Fibroblast of skin of abdomen (primary cell): ENCODE data around the gene COL9A1. TPM values are rescaled to one million over a fixed set of nuclear protein-coding genes. Genes with fewer than 3 reads are reported as not detected.
"Not testable (repeated sequence)": the region's sequence is repeated elsewhere in the genome, so short reads cannot be mapped to it uniquely, and the experiment has no call there.

ENCODE experiments used
- DNase-seq: peaks from one replicate; pipeline ENCODE4 v3.0.0-alpha.2; 2013
- polyA plus RNA-seq, 2 experiments: library from polyadenylated mRNA; unstranded; fragments of 120-200 nt; gene quantifications; one replicate each; pipeline ENCODE4 v1.2.1, GENCODE V29; 2013; ENCODE audit not compliant: insufficient read length in 2 of 2

Gene COL9A1
- polyA plus RNA-seq (2013, experiment 1 of 2; ENCODE audit: insufficient read length) = not detected
- 0.09 TPM for polyA plus RNA-seq (2013, experiment 2 of 2; ENCODE audit: insufficient read length)

DNA sequence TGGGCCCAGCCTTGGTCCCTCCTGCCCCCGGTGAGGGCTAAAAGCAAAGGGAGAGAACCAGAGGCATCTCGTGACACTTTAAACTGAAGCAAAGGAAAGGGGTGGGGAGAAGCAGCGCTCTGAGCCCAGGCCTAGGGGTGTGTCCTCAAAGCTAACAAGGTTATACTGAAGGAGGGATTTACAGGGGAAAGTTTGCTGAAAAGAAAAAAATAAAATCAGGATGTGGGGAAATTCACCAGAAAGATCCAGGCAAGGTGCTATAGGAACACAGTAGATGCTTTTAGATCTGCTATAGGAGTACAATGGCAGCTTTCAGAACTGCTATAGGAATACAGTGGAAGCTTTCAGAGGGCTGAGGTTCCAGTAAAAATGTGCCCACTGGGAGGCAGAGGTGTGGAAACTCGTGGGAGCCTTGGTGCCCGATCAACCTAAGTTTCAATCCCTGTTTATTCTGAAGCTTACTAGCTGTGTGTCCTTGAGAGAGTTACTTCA, at the start of gene COL9A1:
TSS of gene COL9A1 (minus strand) at position 51 of the 492 bp plus-strand sequence. CDS start 160 bp downstream, outside the sequence.
- DNase-seq = no peak

DNA sequence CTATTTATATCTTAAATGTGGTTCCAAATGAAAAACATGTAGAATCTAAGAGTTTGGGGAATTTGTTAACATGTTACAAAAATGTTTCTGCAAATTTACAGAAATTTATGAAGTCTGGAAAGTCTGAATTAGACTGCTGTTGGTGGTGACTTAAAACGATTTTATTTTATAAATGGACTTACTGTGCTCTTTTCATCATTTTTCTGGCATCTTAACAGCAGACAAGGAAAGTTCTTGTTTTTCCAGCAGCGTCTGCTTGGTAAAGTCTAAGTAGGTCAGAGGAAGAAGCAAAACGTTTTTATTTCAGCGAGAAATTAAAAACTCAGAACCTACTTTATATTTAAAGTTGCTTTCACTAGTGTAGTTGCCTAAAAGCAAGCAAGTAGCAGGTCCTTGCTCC, 48.6 kb upstream of the COL9A1 start:
- no peak for DNase-seq

DNA sequence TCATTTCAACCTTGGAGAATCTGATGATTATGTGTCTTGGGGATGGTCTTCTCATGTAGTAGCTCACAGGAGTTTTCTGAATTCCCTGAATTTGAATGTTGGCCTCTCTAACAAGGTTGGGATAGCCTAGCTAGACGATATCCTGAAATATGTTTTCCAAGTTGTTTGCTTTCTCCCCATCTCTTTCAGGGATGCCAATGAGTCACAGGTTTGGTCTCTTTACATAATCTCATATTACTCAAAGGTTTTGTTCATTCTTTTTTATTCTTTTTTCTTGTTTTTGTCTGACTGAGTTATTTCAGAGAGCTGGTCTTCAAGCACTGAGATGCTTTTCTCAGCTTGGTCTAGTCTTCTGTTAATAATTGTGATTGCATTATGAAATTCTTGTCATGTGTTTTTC, 42.7 kb upstream of the COL9A1 start:
- no peak for DNase-seq

DNA sequence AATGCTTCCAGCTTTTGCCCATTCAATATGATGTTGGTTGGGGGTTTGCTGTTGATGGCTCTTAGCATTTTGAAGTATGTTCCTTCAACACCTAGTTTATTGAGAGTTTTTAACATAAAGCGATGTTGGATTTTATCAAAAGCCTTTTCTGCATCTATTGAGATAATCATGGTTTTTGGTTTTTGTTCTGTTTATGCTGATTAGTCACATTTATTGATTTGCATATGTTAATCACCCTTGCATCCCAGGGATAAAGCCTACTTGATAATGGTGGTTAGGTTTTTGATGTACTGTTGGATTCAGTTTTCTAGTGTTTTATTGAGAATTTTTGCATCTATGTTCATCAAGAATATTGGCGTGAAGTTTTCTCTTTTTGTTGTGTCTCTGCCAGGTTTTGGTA, 40.4 kb upstream of the COL9A1 start:
- no peak for DNase-seq

DNA sequence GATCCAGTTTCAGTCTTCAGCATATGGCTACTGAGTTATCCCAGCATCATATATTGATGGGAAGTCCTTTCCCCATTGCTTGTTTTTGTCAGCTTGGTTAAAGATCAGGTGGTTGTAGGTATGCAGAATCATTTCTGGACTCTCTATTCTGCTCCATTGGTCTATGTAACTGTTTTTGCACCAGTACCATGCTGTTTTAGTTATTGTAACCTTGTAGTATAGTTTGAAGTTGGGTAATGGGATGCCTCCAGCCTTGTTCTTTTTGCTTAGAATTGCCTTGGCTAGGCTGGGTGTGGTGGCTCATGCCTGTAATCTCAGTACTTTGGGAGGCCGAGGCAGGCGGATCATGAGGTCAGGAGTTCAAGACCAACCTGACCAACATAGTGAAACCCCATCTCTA, 36.9 kb upstream of the COL9A1 start:
- DNase-seq = not testable (repeated sequence)

DNA sequence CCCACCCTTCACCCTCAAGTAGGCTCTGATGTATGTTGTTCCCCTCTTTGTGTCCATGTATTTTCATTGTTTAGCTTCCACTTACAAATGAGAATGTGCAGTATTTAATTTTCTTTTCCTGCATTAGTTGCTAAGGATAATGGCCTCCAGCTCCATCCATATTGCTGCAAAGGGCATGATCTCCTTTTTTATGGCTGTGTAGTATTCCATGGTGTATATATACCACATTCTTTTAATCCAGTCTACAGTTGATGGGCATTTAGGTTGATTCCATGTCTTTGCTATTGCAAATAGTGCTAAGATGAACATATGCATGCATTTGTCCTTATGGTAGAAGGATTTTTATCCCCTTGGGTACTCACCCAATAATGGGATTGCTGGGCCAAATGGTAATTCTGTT, 35.9 kb upstream of the COL9A1 start:
- DNase-seq = no peak

DNA sequence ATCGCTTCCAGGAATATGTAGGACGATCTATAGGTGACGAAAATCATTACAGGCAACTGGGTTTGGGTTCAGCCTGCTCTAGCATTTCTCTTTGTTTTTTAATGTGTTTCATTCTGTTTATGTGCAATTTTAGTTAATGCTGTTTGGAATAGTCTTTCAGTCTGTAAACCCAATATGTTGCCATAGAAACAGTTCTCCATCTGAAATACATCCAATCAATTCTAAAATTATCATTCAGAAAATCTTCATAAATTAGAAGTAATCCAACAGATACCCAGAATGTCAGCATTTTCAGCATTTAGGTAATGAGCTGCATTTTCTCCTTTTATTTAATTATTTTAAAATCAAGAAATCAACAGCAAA, 34.8 kb upstream of the COL9A1 start:
- no peak for DNase-seq

DNA sequence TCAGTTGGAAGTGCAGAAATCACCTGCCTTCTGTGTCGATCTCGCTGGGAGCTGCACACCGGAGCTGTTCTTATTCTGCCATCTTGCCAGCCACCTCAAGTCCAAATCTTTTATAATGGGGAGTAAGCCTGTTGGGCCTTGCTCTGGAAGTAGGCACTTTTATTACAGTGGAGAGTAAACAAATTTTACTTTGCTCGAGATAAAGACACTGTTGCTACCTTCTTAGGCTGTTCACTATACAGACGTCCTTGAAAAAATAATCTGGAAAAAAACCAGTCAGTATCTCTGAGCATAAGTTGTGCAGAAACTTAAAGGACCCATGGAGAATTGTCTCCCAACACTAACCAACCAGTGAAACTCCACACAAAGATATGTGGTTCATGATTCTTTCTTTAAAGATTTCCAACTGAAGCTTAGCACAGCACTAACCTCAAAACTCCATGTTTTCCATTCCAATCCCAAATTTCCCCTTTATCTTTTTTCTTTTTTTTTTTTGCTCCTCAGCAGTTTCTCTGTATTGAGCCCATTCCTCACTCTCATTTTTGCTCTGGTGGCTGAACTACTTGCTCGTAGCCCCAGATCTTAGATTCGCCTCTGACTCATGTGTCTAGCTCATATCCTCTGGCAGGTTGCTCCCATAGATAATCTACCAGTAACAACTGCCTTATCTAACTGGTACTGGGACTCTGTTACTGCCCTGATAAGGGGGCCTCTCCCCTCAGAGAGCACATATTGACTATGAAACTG, 34.3 kb upstream of the COL9A1 start:
- no peak for DNase-seq

DNA sequence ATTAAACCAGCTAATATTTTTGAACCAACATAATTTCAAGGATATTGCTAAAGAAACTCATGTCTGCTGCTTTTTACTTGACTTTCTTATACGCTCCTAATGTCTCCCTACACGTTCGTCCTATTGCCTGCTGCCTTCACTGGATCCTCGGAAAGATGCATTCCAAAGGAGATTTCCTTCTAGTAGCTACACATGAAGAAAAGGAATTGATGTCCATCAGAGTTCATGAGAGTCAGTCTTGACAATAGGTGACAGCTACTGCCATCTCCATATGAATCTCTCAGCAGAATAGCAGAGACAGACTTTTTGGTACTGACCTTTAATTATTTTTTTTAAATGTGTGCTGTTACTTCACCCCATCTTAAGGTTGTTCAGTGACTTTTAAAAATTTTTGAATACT, 24.2 kb upstream of the COL9A1 start:
- no peak for DNase-seq

DNA sequence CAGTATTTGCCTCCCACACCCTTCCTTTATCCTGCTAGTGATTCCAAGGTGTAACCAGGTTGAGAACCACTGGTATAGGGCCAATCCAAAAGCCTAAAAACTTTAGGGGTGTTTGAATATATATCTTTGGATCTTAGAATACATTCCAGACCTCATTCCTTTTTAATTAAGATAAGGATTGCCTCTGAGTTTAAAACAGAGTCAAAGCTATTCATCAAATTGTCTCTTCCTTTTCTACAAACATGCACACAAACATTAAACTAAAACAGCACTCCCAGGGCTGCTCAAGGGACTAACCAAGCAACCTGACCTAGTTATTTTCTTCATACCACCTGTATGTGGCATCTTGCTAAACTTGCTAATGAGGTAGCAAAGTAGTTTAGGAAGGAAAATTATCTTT, 22.1 kb upstream of the COL9A1 start:
- no peak for DNase-seq

DNA sequence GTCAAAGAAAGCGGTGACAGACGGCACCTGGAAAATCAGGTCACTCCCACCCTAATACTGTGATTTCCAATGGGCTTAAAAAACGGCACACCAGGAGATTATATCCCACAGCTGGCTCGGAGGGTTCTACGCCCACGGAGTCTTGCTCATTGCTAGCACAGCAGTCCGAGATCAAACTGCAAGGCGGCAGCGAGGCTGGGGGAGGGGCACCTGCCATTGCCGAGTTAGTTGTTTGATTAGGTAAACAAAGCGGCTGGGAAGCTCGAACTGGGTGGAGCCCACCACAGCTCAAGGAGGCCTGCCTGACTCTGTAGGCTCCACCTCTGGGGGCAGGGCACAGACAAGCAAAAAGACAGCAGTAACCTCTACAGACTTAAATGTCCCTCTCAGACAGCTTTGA, 14.9 kb upstream of the COL9A1 start:
- not testable (repeated sequence) for DNase-seq

DNA sequence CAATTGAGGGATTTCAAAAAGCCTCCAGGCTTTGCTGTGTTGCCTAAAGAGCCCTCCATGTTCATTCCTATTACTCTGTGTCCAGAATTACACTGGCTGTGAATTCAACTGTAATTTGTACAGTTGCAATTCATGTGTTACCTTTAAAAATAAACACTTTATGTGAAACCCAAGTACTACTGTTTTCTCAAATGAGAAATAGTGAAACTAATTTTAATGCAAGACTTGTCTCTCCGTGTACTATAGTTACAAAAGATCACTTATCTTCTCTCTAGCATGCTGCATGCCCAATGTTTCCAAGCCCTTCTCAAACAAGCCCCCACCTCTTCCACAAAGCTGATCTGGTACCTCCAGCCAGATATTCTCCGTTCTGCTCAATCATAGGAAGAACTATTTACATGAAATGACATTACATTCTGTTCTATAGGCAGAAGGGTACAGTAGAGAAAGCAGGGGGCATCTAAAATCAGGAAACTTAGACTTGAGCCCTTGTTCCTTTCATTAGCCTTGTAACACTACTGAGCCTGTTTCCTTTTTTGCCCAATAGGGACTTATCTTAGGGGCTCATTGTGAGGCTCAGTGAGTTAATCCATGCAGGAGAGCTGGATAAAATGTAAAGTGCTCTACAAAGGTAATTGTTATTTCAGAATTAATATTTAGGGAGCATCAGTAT, 12.3 kb upstream of the COL9A1 start:
- DNase-seq = no peak

DNA sequence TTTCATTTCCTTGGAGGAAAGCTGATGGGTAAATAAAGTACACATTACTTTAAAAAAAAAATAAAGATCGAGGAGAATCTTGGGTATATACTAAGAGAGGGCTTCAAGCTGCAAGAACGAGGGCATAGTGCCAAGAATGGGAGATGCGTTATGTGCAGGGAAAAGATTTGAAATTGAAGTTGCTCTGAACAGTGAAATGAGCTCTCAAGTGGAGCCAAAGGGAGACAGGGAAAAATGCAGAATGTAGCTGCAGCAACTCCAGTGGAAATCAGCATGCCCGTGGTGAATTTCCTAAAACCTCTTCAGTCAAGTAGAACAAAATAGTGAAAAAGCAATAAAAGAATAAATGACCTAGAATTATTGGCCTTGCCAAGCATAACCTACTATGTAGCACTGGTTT, 11.4 kb upstream of the COL9A1 start:
- DNase-seq = no peak

DNA sequence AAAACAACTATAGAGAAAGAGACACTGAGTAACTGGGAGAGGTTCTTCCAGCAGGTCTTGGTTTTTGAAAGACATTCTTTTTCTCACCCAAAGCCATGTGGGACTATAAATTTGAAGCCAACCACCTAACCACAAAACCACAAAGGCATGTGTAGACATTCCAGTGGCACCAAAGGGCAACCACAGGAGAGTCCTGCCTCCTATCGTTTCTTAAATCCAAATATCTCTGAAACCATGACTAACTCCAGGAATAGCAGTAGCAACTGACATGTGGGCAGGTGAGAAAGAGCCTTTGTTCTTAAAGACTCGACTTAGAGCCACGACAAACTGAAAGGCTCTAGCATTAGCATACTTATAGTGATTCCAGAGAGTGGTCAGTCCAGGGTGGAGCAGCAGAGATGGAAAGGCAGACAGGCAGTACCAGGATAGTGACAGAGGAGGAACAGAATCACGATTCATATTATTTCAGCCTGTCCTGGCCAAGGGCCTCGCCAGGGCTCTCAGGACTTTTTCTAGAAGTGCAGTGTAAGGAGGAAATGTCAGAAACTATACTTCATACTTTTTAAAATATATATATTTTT, 9.4 kb upstream of the COL9A1 start:
- DNase-seq = peak; percentile 84

DNA sequence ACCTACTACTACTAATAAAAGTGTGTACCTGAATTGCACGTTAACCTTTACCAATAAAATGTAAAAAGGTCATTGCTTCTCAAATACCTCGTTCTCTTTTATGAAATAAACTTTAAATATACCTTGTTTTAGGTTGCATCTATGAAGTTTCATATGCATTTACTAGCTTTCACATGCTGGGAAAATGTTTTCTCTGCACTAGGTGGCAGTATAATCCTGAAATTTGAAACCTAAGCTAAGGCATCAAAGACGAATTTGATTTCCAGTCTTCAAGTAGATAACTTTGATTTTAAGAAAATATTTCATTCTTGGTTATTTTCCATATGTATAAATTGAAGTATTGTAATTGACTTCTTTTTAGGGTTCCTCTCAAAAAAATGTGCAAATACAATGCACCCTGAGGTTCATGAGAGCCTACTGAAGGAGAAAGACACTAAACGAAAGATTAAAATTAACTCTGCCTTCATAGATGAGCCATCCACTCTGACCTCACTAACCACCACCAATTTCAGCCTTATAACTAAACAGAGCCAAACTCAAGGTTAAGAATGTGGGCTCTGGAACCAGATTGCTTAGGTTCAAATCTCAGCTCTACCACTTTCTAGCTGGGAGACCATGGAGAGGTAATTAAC, 7.3 kb upstream of the COL9A1 start:
- peak; percentile 30 for DNase-seq

DNA sequence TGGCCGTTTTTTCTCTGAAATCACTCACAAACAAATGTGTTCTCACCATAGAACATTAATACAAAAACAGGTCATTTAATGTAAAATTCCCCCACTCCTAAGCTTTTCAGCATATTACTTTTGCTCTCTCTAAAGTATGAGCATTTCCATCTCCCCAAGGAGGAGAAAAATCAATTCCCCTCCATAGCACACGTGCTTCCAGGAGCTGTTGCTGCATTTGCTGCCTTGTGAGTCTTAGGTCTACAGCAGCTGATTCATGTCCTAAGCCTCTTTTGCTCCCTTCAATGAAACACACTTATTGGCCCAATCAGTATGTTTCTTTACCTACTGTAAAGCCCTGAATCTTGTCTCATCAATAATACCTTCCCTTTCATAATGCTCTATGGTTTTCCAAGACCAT, 6.4 kb upstream of the COL9A1 start:
- no peak for DNase-seq

DNA sequence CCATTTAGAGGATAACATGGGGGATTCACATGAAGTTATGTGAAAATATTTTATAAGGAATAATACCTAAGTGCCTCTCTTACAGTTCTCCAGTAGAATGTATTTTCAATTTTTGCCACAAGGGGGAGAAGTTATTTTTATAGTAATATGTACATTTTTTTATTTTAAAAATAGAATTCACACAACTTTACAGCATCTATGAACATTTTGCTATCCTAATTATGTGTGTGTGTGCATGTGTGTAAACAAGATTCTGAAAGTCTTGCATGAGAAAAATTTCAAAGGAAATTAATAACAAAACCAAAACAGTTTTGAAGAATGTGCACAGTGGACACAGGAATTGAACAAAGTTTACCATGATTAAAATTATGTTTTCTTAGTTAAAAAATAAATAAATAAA, 5.3 kb upstream of the COL9A1 start:
- not testable (repeated sequence) for DNase-seq

DNA sequence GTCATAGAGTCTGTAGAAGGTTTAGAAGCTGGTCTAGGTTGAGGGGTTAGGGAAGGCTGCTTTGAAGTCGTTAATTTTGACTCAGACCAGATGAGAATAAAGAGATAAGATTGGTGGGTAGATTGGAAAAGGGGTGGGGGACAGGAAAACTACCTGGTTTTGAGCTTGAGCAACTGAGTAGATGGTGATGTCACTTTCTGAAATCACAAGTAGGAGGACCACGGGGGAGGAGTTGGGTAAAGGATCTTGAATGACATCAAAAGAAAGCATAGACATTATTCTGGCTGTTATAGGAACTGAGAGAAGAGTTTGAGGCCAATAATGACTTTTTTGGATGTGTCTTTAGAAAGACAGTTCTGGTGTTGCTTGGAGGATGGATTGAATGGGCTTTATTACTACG, 4.1 kb upstream of the COL9A1 start:
- no peak for DNase-seq

DNA sequence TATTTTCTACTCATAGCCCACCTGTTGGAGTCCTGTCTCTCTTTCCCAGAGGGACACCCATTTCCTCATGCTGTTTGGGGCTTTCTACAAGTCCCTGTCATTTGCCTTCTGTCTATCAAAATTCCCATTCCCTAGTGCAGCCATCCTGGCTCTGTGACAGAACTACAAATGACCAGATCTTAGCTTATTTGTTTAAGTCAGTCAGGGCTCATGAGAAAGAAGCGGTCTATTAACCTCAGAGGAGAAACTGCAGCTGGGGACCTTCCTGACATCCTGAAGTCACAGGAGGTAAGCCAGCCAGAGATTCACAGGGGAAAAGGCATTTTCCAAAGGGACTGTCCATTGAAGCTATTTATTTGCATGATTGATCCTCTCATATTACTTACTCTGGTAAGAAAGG, 1.7 kb upstream of the COL9A1 start:
- no peak for DNase-seq

DNA sequence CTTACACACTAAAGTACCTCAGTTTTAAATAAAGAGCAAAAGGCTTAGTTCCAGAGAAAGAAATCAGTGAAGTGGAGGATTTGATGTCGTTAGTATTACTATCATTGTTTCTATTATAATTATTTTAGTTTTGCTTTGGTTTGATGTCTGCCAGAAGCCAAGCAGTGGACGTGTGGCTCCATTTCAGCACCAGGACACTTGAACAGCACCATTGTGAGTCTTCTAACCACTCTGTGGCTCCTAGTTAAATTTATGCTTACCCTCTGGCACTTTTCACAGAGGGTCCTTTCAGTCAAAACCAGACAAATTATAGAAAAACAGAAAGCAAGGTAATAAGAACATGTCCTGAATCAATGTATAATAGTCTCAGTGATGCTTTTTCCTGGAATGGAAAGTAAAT, 3.4 kb downstream of the COL9A1 start:
- DNase-seq = peak; percentile 3

DNA sequence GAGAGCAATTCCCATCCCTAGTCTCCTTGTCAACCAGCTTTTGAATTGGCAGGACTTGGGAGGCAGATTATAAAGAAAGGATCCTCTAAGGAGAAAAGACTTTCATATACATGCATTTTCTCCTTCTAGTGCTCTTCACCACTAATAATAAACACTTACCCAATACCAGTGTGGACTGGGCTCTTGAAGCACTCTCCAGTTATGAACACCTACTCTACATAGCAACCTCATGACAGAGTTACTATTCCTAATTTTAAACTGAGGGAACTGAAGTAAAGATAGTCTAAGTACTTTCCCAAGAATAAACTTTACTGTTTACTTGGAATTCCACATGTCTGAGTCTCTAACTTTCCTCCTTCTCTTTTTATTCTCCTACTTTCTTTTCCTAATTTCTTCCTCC, 4.8 kb downstream of the COL9A1 start:
- no peak for DNase-seq

DNA sequence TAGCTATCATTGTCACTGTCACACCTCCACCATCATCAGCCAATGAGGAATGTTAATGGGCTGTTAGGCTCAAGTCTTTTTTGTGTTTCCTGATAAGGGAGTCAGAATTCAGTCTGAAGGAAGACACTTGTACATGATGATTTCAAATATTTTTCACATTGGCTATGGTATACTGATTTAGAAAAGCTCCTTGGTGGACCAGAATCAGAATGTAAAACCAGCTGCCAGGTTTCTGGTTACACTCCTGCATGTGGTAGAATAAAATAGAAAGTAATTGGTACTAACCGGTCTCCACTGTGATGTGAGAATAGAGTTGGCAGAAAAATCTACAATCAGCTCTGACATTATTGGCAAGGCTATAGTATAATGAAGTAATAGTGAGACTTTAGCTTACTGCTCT, 10.7 kb downstream of the COL9A1 start:
- no peak for DNase-seq

DNA sequence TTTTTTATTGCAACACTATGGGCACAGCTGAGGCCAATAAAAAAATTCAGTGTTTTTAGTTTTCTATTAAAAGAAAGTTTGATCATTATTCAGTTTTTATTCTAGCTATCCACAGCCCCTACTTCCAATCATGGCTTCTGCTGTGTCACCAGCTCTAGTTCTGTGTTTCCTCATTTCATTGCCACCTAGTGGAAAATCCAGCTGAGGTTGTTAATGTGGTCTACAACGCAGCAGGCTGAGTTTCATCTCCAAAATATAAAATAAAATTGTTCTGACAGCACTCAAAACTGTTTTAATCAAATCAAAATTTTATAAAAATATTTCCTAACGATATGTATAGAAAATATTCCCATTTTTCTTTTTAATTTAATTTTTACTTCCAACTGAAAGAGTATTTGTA, 13.6 kb downstream of the COL9A1 start:
- DNase-seq = no peak
